Rectal smooth muscle tissue (tissue), 1 donor: Measurements from ENCODE around the gene ZNF766.
"Not testable (repeated sequence)": the region's sequence is repeated elsewhere in the genome, so short reads cannot be mapped to it uniquely, and the experiment has no call there.

Experiments used
- H3K27ac ChIP-seq: one replicate; pipeline ENCODE4 v1.7.0; 2013; ENCODE audit warnings: low read depth, low read length, inconsistent platforms
- H3K27me3 ChIP-seq: one replicate; pipeline ENCODE4 v1.7.0; 2013; ENCODE audit warnings: low read length; ENCODE audit not compliant: control insufficient read depth, insufficient read depth
- H3K36me3 ChIP-seq: one replicate; pipeline ENCODE4 v1.7.0; 2013; ENCODE audit warnings: low read length; ENCODE audit not compliant: control insufficient read depth, insufficient read depth
- H3K4me1 ChIP-seq: one replicate; pipeline ENCODE4 v1.7.0; 2013; ENCODE audit warnings: low read length; ENCODE audit not compliant: control insufficient read depth, insufficient read depth
- H3K4me3 ChIP-seq: one replicate; pipeline ENCODE4 v1.7.0; 2013; ENCODE audit warnings: low read length
- H3K9ac ChIP-seq: one replicate; pipeline ENCODE4 v1.7.0; 2013; ENCODE audit warnings: low read length

Gene ZNF766

DNA sequence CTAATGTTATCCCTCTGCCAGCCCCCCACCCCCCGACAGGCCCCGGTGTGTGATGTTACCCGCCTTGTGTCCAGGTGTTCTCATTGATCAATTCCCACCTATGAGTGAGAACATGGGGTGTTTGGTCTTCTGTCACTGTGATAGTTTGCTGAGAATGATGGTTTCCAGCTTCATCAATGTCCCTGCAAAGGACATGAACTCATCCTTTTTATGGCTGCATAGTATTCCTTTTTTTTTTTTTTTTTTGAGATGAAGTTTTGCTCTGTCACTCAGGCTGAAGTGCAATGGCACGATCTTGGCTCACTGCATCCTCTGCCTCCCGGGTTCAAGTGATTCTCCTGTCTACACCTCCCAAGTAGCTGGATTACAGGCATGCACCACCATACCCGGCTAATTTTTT, 23.6 kb downstream of the ZNF766 start:
- not testable (repeated sequence) for H3K27ac ChIP-seq, H3K9ac ChIP-seq, H3K4me3 ChIP-seq, H3K27me3 ChIP-seq, H3K36me3 ChIP-seq, H3K4me1 ChIP-seq

DNA sequence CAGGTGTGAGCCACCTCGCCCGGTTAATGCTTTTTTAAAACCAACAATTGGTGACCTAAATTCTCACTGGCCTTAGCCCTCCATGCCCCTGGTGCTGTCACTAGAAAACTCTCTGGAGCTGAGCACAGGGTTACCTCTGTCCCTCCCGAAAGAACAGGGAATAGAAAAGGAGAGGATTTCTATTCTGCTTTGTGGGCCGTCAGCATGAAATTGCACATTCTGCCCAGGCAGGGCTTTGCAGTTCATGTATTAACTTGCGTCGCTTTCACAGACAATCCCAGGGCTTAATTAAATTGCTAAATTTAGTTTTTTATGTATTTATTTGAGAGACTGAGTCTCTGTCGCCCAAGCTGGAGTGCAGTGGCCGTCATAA, 27.0 kb downstream of the ZNF766 start:
- peaks cover 6% of the 10 kb centered on the region for H3K4me1 ChIP-seq
- peak overlapping the region; percentile 59 for H3K4me3 ChIP-seq
- peak overlapping the region; percentile 24 for H3K27ac ChIP-seq
- H3K36me3 ChIP-seq, result peaks cover 13% of the 10 kb centered on the region
- H3K9ac ChIP-seq, result peak overlapping the region; percentile 19
- no peaks in the 10 kb centered on the region for H3K27me3 ChIP-seq

DNA sequence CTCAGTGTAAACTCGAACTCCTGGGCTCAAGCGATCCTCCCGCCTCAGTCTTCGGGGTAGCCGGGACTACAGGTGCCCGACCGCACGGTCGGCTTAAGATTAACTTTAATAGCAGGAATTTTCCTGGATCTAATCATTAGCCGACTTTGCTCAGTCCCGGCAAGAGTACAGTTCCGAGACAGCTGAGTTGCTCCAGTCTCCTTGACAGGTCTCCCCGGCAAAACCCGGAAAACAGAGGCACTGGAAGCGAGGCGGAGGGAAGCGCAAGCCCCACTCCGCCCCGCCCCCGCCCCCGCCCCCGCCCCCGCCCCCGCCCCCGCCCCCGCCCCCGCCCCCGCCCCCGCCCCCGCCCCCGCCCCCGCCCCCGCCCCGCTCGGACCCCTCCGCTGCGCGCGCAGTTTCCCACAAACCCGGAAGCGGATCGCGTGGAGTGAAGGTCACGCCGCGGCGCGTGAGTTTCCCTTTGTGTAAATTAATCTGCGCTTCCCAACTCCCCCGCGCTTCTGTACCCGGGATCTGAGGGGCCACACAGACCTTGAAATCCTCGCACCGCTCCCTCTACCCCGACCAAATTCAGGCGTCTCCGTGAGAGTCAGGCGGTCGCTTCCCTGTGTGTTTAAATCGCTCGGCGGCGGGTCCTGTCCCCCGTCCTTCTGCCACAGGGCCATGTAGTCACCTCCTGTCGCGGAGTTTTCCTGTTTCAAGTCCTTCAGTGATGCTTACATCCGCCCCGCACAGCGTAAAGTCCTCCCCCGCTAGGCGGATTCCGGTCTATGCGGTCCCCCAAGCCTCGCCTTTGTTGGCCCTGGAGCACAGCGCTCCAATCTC, 27.6 kb downstream of the ZNF766 start, which contains the start of gene ZNF480:
Gene ZNF480, plus strand, starts transcription at position 397 of the 828 bp plus-strand sequence. CDS start 3,244 bp downstream, outside the sequence.
- peaks cover 19% of the 10 kb centered on the region for H3K36me3 ChIP-seq

DNA sequence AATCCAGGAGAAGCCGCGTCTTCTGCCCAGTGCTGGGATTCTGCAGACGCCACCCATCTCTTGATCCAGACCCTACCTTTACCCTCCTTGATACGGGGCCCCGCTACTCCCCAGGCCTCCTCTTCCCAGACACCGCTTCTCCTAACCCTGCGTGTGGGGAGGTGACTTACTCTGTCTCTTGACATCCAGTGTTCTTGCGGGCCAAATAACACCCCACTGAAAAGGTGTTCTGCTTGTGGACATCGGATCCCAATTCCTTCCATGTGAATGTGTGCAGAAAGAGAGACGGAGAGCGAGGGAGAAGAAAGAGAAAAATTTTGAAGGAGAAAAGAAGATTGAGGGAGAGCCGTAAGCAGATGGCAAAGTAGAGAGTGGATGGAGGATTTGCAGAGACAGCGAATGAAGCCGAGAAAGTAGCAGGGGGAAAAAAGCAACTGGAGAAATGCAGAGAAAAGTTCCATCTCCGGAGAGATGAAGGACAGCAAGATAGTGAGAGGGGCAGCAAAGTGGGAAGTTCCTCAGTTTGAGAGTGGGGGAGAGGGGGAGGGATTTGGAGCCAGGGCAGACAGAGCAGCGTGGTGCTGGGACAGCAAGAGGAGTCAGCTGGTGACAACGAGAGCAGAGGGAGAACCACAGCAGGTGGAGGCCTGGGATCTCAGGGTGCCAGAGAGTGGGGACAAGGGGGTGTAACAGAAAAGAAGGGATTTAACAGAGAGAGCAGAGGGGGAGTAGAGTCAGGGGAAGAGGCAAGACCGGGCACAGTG, 28.4 kb downstream of the ZNF766 start:
- H3K27me3 ChIP-seq, result no peaks in the 10 kb centered on the region
- H3K36me3 ChIP-seq, result peaks cover 25% of the 10 kb centered on the region
- H3K9ac ChIP-seq, result peak overlapping the region; percentile 85
- peak overlapping the region; percentile 89 for H3K4me3 ChIP-seq
- H3K4me1 ChIP-seq, result peaks cover 6% of the 10 kb centered on the region
- H3K27ac ChIP-seq, result peak overlapping the region; percentile 87

More for the DNA sequence above, 27.6 kb downstream of the ZNF766 start, which contains the start of gene ZNF480:
- peak within 1 kb of the TSS; percentile 85 for H3K9ac ChIP-seq
- peak within 1 kb of the TSS; percentile 89 for H3K4me3 ChIP-seq
- no peaks in the 10 kb centered on the region for H3K27me3 ChIP-seq
- H3K27ac ChIP-seq, result peak within 1 kb of the TSS; percentile 87
- peaks cover 6% of the 10 kb centered on the region for H3K4me1 ChIP-seq

DNA sequence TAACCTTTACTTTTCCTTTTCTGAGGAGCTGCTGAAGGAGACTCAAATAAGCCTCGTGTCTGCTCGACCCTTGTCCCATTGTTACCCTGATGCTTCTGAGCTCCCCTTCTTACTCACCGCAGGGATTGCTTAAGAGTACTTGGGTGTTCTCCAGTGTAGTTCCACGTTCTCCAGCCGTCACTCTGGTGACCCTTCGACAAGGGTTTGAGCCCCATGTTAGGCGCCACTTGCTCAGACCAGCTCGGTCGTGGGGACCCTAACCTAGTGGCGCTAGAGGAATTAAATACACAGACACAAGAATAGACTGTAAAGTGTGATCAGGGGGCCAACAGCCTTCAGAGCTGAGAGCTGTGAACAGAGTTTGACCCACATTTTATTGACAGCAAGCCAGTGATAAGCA, 37.9 kb downstream of the ZNF766 start:
- Histone ChIP-seq H3K4me3 (no peak overlapping the region), H3K27me3 (no peaks in the 10 kb centered on the region), H3K36me3 (peaks cover 34% of the 10 kb centered on the region), H3K4me1 (no peaks in the 10 kb centered on the region), H3K9ac (no peak overlapping the region), H3K27ac (no peak overlapping the region)

DNA sequence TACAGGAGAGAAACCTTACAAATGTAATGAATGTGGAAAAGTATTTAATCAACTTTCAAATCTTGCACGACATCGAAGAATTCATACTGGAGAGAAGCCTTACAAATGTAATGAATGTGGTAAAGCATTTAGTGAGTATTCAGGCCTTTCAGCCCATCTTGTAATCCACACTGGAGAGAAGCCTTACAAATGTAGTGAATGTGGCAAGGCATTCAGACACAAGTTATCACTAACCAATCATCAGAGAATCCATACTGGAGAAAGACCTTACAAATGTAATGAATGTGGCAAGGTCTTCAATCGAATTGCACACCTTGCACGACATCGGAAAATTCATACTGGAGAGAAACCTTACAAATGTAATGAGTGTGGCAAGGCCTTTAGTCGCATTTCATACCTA, 53.0 kb downstream of the ZNF766 start:
- Histone ChIP-seq H3K4me3 (no peak overlapping the region), H3K36me3 (peaks cover 37% of the 10 kb centered on the region), H3K9ac (no peak overlapping the region), H3K4me1 (no peaks in the 10 kb centered on the region), H3K27me3 (no peaks in the 10 kb centered on the region), H3K27ac (no peak overlapping the region)

DNA sequence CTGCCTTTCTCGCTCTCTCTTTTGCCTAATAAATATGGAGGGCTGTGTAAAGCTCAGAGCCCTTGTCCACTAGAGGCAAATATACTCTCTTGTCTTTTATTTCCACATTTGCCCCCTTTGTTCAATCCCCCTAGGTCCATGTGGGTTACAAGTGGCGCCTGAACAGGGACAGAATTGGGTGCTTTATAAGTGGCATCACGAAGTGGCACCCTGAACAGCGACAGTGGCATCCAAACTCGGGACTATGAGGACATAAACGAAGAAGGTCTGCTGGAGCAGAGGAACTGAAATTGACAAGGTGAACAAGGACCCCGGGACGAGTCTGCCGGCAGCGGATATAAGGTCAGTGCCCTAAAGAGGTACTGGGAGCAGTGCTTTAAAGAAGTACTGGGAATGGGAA, 62.4 kb downstream of the ZNF766 start:
- Histone ChIP-seq H3K4me3 (no peak overlapping the region), H3K27me3 (no peaks in the 10 kb centered on the region), H3K4me1 (no peaks in the 10 kb centered on the region), H3K36me3 (no peaks in the 10 kb centered on the region), H3K27ac (no peak overlapping the region), H3K9ac (no peak overlapping the region)

DNA sequence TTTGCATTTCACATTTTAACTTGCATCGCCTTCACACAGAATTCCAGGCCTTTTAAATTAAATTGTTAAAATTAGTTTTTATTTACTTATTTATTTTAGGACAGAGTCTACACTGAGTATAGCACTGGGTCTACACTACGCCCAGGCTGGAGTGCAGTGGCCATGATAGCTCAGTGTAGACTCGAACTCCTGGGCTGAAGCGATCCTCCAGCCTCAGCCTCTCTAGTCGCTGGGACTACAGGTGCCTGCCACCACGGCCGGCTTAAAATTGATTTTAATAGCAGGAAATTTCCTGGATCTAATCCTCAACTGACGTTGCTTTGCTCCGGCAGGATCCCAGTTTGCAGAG, 66.4 kb downstream of the ZNF766 start:
- no peaks in the 10 kb centered on the region for H3K4me1 ChIP-seq
- no peak overlapping the region for H3K9ac ChIP-seq
- peak overlapping the region; percentile 62 for H3K27ac ChIP-seq
- H3K27me3 ChIP-seq, result no peaks in the 10 kb centered on the region
- peak overlapping the region; percentile 80 for H3K4me3 ChIP-seq
- H3K36me3 ChIP-seq, result no peaks in the 10 kb centered on the region

DNA sequence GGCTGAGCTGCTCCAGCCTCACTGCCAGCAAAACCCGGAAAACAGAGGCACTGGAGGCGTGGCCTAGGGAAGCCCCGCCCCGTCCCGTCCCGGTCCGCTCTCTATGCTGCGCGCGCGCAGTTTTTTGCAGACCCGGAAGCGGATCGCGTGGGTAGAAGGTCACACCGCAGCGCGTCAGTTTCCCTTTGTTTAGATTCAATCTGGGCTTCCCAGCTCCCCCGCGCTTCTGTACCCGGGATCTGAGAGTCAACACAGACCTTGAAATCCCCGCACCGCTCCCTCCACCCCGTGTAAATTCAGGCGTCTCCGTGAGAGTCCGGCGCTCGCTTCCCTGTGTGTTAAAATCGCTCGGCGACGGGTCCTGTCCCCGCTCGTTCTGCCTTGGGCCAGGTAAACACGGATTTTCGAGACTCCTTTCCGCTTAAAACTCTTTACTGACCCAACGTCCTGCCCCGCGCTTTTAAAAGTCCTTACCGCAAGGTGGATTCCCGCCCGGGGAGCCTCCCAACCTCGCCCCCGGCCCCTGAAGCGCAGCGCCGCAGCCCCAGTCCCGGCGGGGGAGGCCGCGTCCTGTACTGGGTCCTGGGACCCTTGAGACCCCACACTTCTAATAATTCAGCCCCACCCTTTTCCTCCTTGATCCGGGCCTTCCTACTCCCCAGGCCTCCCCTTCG, 66.9 kb downstream of the ZNF766 start, which contains the start of gene ZNF610:
Gene ZNF610, plus strand, starts transcription at position 127 of the 674 bp plus-strand sequence. CDS start 12,930 bp downstream, outside the sequence.
- H3K36me3 ChIP-seq, result no peaks in the 10 kb centered on the region
- H3K4me3 ChIP-seq, result peak within 1 kb of the TSS; percentile 80
- peak within 1 kb of the TSS; percentile 74 for H3K9ac ChIP-seq
- H3K27ac ChIP-seq, result peak within 1 kb of the TSS; percentile 62
- no peaks in the 10 kb centered on the region for H3K4me1 ChIP-seq
- H3K27me3 ChIP-seq, result no peaks in the 10 kb centered on the region

DNA sequence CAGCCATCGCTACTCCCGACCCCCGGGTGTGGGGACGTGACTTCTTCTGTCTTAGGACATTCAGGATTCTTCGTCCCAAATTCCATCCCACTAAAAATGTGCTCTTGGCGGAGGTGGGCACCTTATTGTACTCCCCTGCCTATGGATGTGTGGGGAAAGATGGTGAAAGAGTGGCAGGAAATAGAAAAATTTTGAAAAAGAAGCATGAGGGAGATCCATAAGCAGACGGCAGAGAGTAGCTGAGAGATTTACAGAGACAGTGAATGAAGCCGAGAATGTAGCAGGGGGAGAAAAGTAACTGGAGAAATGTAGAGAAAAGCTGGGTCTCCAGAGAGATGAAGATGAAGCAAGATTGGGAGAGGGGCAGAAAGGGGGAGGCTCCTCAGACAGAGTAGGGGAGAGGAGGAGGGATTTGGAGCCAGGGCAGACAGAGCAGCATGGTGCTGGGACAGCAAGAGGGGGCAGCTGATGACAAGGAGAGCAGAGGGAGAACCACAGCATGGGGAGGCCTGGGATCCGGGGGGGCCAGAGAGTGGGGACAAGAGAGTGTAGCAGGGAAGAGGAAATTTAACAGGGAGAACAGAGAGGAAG, 67.5 kb downstream of the ZNF766 start:
- Histone ChIP-seq H3K27ac (peak overlapping the region; percentile 62), H3K4me3 (peak overlapping the region; percentile 80), H3K27me3 (no peaks in the 10 kb centered on the region), H3K36me3 (no peaks in the 10 kb centered on the region), H3K4me1 (no peaks in the 10 kb centered on the region), H3K9ac (peak overlapping the region; percentile 74)

DNA sequence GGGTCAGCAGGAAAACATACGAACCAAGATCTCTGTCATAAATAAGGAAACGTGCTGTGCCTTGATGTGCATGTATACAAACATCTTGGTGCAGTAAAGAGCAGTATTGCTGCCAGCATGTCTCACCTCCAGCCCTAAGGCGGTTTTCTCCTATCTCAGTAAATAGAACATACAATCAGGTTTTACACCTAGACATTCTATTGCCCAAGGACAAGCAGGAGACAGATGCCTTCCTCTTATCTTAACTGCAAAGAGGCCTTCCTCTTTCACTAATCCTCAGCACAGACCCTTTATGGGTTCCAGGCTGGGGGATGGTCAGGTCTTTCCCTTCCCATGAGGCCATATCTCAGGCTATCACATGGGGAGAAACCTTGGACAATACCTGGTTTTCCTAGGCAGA, 69.6 kb downstream of the ZNF766 start:
- H3K4me3 ChIP-seq, H3K27ac ChIP-seq: not testable (repeated sequence)

DNA sequence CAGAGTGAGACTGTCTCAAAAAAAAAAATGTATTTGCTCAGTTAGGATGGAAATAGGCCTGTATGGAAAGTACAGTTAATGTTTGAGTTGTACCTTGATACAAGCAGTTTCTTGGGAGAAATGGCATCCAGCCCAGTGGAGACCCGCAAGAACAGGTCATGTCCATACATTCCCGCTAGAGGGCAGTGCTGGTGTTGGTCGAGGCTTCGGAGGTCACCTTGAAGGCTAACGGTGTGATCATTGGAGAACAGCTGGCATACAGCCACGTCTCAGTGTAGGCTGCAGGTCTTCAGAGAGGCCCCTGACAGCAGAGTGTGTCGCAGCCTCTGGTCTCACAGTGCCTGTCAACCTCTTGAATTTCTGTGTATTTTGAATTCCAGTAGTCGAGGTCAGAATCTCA, 74.2 kb downstream of the ZNF766 start:
- H3K27me3 ChIP-seq, result no peaks in the 10 kb centered on the region
- no peaks in the 10 kb centered on the region for H3K4me1 ChIP-seq
- H3K27ac ChIP-seq, result no peak overlapping the region
- no peak overlapping the region for H3K4me3 ChIP-seq
- H3K36me3 ChIP-seq, result peaks cover under 1% of the 10 kb centered on the region
- H3K9ac ChIP-seq, result no peak overlapping the region

More for the DNA sequence above, 69.6 kb downstream of the ZNF766 start:
- H3K27me3 ChIP-seq, H3K36me3 ChIP-seq, H3K4me1 ChIP-seq, H3K9ac ChIP-seq: not testable (repeated sequence)
